HepG2 (cell line): ENCODE measurements around the gene SVIP. TPM values are rescaled to one million over a fixed set of nuclear protein-coding genes. Genes with fewer than 3 reads are reported as not detected.

Experiments
- FOXM1 ChIP-seq: sonication (generic); formaldehyde crosslinking; IDR thresholded peaks from 2 replicates; pipeline ENCODE4 v1.5.0; 2020; ENCODE audit warnings: missing genetic modification reagents
- PCBP1 ChIP-seq: fragments of 200-400 bp; formaldehyde crosslinking; IDR thresholded peaks from 2 replicates; pipeline ENCODE4 v1.6.1; 2017; ENCODE audit warnings: mild to moderate bottlenecking, low read depth, low read length, borderline replicate concordance
- PHF21A ChIP-seq: sonication (generic); formaldehyde crosslinking; IDR thresholded peaks from 2 replicates; pipeline ENCODE4 v1.5.0; 2020; ENCODE audit warnings: mild to moderate bottlenecking, missing genetic modification reagents
- POGZ ChIP-seq: sonication (generic); formaldehyde crosslinking; IDR thresholded peaks from 2 replicates; pipeline ENCODE4 v1.4.0; 2020; ENCODE audit warnings: mild to moderate bottlenecking, missing genetic modification reagents
- XBP1 ChIP-seq: sonication (generic); formaldehyde crosslinking; IDR thresholded peaks from 2 replicates; pipeline ENCODE4 v1.5.0; 2020; ENCODE audit warnings: missing genetic modification reagents
- ZNF703 ChIP-seq: sonication (generic); formaldehyde crosslinking; IDR thresholded peaks from 2 replicates; pipeline ENCODE4 v1.5.1; 2020; ENCODE audit warnings: missing genetic modification reagents, mild to moderate bottlenecking, moderate library complexity, borderline replicate concordance
- ZSCAN9 ChIP-seq: IDR thresholded peaks from 2 replicates; pipeline ENCODE4 v1.6.1; 2016; ENCODE audit warnings: borderline replicate concordance
- polyA plus RNA-seq, 8 experiments: library from polyadenylated mRNA; depleted of rRNA in 3 of 8; stranded (reverse) in 7 of 8; unstranded in 1 of 8; fragments of >200 nt; fragmentation: Illumina TruSeq in 4 of 8; extraction: Trizol in 4 of 8; gene quantifications; 2 replicates each; pipeline versions ENCODE4 v1.2.1 to v1.2.3, GENCODE V29; 2011 to 2016; ENCODE audit warnings: low read depth in 4 of 8, missing spikeins in 1 of 8, mixed read lengths in 1 of 8; ENCODE audit not compliant: insufficient read depth in 1 of 8
- total RNA-seq, 5 experiments: library from RNA; depleted of rRNA; stranded (reverse); fragments of >200 nt; fragmentation: Illumina TruSeq; extraction: Trizol; gene quantifications; 2 replicates each; pipeline ENCODE4 v1.2.3, GENCODE V29; 2016; ENCODE audit warnings: low read depth in 1 of 5
- TF ChIP-seq, protein P1 (sequence below): sonication (generic); formaldehyde crosslinking; IDR thresholded peaks from 2 replicates; pipeline ENCODE4 v1.5.0; 2020; ENCODE audit warnings: mild to moderate bottlenecking, missing genetic modification reagents, borderline replicate concordance
- TF ChIP-seq, protein P2 (sequence below): sonication (generic); formaldehyde crosslinking; IDR thresholded peaks from 2 replicates; pipeline ENCODE4 v1.4.0; 2020; ENCODE audit warnings: low read depth, mild to moderate bottlenecking, missing genetic modification reagents
- TF ChIP-seq, protein P3 (sequence below): sonication (generic); formaldehyde crosslinking; IDR thresholded peaks from 2 replicates; pipeline ENCODE4 v1.8.0; 2022; ENCODE audit warnings: mild to moderate bottlenecking, missing genetic modification reagents, moderate library complexity
- TF ChIP-seq, protein P4 (sequence below): sonication (generic); formaldehyde crosslinking; IDR thresholded peaks from 2 replicates; pipeline ENCODE4 v1.5.0; 2020; ENCODE audit warnings: mild to moderate bottlenecking, missing genetic modification reagents, moderate library complexity
- TF ChIP-seq, protein P5 (sequence below), 2 experiments: sonication (generic) in 1 of 2; formaldehyde crosslinking in 1 of 2; IDR thresholded peaks; 2 replicates each; pipeline versions ENCODE4 v1.5.1 to v1.6.1; 2011 to 2020; ENCODE audit warnings: borderline replicate concordance in 1 of 2, low read depth in 1 of 2, low read length in 1 of 2, mild to moderate bottlenecking in 1 of 2, missing genetic modification reagents in 1 of 2, moderate library complexity in 1 of 2

Gene SVIP
- total and polyA plus RNA-seq, 2 of the 13 experiments (the other 11 are each of a cell fraction or from before 2014, with no cell fraction given), result 6.3 to 27.2 TPM

DNA sequence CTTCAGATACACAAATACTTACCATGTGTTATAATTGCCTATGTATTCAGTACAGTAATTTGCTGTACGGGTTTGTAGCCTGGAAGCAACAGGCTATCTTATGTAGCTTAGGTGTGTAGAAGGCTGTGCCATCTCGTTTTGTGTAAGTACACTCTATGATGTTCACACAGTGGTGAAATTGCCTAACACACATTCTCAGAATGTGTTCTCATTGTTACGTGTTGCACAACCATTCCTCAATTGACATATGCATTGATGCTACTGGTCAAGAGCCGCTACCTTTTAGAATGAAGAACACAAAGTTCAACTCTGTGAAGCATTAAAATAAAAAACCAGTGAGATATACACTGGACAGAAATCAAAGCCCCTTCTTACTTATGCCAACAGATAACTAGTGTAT, 26.7 kb downstream of the SVIP start (continued):
- TF ChIP-seq, protein P1, sequence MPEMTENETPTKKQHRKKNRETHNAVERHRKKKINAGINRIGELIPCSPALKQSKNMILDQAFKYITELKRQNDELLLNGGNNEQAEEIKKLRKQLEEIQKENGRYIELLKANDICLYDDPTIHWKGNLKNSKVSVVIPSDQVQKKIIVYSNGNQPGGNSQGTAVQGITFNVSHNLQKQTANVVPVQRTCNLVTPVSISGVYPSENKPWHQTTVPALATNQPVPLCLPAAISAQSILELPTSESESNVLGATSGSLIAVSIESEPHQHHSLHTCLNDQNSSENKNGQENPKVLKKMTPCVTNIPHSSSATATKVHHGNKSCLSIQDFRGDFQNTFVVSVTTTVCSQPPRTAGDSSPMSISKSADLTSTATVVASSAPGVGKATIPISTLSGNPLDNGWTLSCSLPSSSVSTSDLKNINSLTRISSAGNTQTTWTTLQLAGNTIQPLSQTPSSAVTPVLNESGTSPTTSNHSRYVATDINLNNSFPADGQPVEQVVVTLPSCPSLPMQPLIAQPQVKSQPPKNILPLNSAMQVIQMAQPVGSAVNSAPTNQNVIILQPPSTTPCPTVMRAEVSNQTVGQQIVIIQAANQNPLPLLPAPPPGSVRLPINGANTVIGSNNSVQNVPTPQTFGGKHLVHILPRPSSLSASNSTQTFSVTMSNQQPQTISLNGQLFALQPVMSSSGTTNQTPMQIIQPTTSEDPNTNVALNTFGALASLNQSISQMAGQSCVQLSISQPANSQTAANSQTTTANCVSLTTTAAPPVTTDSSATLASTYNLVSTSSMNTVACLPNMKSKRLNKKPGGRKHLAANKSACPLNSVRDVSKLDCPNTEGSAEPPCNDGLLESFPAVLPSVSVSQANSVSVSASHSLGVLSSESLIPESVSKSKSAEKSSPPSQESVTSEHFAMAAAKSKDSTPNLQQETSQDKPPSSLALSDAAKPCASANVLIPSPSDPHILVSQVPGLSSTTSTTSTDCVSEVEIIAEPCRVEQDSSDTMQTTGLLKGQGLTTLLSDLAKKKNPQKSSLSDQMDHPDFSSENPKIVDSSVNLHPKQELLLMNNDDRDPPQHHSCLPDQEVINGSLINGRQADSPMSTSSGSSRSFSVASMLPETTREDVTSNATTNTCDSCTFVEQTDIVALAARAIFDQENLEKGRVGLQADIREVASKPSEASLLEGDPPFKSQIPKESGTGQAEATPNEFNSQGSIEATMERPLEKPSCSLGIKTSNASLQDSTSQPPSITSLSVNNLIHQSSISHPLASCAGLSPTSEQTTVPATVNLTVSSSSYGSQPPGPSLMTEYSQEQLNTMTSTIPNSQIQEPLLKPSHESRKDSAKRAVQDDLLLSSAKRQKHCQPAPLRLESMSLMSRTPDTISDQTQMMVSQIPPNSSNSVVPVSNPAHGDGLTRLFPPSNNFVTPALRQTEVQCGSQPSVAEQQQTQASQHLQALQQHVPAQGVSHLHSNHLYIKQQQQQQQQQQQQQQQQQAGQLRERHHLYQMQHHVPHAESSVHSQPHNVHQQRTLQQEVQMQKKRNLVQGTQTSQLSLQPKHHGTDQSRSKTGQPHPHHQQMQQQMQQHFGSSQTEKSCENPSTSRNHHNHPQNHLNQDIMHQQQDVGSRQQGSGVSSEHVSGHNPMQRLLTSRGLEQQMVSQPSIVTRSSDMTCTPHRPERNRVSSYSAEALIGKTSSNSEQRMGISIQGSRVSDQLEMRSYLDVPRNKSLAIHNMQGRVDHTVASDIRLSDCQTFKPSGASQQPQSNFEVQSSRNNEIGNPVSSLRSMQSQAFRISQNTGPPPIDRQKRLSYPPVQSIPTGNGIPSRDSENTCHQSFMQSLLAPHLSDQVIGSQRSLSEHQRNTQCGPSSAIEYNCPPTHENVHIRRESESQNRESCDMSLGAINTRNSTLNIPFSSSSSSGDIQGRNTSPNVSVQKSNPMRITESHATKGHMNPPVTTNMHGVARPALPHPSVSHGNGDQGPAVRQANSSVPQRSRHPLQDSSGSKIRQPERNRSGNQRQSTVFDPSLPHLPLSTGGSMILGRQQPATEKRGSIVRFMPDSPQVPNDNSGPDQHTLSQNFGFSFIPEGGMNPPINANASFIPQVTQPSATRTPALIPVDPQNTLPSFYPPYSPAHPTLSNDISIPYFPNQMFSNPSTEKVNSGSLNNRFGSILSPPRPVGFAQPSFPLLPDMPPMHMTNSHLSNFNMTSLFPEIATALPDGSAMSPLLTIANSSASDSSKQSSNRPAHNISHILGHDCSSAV (CRISPR knock-in tag), result no peak
- TF ChIP-seq PHF21A (CRISPR knock-in tag) (no peak), FOXM1 (CRISPR knock-in tag) (no peak), XBP1 (CRISPR knock-in tag) (no peak), PCBP1 (no peak), POGZ (no peak), ZSCAN9 (CRISPR knock-in tag) (no peak), ZNF703 (no peak)
- TF ChIP-seq, protein P2, sequence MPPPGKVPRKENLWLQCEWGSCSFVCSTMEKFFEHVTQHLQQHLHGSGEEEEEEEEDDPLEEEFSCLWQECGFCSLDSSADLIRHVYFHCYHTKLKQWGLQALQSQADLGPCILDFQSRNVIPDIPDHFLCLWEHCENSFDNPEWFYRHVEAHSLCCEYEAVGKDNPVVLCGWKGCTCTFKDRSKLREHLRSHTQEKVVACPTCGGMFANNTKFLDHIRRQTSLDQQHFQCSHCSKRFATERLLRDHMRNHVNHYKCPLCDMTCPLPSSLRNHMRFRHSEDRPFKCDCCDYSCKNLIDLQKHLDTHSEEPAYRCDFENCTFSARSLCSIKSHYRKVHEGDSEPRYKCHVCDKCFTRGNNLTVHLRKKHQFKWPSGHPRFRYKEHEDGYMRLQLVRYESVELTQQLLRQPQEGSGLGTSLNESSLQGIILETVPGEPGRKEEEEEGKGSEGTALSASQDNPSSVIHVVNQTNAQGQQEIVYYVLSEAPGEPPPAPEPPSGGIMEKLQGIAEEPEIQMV (CRISPR knock-in tag), result no peak
- TF ChIP-seq, protein P3, sequence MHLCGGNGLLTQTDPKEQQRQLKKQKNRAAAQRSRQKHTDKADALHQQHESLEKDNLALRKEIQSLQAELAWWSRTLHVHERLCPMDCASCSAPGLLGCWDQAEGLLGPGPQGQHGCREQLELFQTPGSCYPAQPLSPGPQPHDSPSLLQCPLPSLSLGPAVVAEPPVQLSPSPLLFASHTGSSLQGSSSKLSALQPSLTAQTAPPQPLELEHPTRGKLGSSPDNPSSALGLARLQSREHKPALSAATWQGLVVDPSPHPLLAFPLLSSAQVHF (CRISPR knock-in tag), result no peak
- TF ChIP-seq, protein P4, sequence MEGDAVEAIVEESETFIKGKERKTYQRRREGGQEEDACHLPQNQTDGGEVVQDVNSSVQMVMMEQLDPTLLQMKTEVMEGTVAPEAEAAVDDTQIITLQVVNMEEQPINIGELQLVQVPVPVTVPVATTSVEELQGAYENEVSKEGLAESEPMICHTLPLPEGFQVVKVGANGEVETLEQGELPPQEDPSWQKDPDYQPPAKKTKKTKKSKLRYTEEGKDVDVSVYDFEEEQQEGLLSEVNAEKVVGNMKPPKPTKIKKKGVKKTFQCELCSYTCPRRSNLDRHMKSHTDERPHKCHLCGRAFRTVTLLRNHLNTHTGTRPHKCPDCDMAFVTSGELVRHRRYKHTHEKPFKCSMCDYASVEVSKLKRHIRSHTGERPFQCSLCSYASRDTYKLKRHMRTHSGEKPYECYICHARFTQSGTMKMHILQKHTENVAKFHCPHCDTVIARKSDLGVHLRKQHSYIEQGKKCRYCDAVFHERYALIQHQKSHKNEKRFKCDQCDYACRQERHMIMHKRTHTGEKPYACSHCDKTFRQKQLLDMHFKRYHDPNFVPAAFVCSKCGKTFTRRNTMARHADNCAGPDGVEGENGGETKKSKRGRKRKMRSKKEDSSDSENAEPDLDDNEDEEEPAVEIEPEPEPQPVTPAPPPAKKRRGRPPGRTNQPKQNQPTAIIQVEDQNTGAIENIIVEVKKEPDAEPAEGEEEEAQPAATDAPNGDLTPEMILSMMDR (CRISPR knock-in tag), result no peak
- TF ChIP-seq, protein P5, sequence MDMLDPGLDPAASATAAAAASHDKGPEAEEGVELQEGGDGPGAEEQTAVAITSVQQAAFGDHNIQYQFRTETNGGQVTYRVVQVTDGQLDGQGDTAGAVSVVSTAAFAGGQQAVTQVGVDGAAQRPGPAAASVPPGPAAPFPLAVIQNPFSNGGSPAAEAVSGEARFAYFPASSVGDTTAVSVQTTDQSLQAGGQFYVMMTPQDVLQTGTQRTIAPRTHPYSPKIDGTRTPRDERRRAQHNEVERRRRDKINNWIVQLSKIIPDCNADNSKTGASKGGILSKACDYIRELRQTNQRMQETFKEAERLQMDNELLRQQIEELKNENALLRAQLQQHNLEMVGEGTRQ (IDR thresholded peaks at IDR 0.05; ENCODE audit: low read depth, low read length), result no peak
- TF ChIP-seq, protein P5 (CRISPR knock-in tag; IDR thresholded peaks at IDR 0.05; ENCODE audit: borderline replicate concordance), result no peak
